Measurements from ENCODE around the gene PCDHGA12.
"Not testable (repeated sequence)": the region's sequence is repeated elsewhere in the genome, so short reads cannot be mapped to it uniquely, and the experiment has no call there.

PCDHGA12 gene

DNA sequence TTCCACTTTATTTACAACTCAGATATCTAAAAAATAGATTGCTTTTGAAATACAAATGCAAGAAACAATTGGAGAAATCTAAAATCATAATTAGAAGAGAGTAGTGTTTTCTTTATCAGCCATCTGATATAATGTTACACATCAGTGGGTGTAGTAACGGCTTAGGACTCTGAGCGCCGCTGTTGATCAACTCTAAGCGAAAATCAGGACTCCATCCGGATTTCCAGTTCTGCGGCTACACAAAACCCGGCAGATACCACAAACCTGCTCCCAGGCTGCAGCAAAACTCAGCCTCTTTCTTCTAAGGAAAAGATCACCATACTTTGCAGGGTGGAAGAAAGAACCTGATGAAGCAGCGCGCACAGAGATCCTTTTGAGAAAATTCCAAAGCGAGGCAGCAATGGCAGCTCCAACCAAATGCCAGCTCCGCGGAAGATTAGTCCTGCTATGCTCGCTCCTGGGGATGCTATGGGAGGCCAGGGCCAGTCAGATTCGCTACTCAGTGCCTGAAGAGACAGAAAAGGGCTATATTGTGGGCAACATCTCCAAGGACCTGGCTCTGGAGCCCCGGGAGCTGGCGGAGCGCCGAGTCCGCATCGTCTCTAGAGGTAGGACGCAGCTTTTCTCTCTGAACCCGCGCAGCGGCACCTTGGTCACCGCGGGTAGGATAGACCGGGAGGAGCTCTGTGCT lies 27.6 kb upstream of the PCDHGA12 start, which contains the start of gene PCDHGA9:
Gene PCDHGA9, plus strand, starts transcription at position 226 of the 691 bp plus-strand sequence. Its CDS starts 175 bp downstream, at position 401.
- TF ChIP-seq, protein P1, sequence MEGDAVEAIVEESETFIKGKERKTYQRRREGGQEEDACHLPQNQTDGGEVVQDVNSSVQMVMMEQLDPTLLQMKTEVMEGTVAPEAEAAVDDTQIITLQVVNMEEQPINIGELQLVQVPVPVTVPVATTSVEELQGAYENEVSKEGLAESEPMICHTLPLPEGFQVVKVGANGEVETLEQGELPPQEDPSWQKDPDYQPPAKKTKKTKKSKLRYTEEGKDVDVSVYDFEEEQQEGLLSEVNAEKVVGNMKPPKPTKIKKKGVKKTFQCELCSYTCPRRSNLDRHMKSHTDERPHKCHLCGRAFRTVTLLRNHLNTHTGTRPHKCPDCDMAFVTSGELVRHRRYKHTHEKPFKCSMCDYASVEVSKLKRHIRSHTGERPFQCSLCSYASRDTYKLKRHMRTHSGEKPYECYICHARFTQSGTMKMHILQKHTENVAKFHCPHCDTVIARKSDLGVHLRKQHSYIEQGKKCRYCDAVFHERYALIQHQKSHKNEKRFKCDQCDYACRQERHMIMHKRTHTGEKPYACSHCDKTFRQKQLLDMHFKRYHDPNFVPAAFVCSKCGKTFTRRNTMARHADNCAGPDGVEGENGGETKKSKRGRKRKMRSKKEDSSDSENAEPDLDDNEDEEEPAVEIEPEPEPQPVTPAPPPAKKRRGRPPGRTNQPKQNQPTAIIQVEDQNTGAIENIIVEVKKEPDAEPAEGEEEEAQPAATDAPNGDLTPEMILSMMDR (conservative IDR thresholded peaks at IDR 0.05): peak; percentile 63
- no peak within 1 kb of the TSS for H3K27ac ChIP-seq

DNA sequence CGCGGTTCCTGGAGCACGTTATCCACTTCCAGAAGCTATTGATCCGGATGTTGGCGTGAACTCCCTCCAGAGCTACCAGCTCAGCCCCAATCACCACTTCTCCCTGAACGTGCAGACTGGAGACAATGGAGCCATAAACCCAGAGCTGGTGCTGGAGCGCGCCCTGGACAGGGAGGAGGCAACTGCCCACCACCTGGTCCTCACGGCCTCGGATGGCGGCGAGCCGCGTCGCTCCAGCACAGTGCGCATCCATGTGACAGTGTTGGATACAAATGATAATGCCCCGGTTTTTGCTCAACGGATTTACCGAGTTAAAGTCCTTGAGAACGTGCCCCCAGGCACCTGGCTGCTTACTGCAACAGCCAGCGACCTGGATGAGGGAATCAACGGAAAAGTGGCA lies 26.9 kb upstream of the PCDHGA12 start:
- H3K27ac ChIP-seq: no peak overlapping the region
- TF ChIP-seq, protein P1 (conservative IDR thresholded peaks at IDR 0.05): no peak

DNA sequence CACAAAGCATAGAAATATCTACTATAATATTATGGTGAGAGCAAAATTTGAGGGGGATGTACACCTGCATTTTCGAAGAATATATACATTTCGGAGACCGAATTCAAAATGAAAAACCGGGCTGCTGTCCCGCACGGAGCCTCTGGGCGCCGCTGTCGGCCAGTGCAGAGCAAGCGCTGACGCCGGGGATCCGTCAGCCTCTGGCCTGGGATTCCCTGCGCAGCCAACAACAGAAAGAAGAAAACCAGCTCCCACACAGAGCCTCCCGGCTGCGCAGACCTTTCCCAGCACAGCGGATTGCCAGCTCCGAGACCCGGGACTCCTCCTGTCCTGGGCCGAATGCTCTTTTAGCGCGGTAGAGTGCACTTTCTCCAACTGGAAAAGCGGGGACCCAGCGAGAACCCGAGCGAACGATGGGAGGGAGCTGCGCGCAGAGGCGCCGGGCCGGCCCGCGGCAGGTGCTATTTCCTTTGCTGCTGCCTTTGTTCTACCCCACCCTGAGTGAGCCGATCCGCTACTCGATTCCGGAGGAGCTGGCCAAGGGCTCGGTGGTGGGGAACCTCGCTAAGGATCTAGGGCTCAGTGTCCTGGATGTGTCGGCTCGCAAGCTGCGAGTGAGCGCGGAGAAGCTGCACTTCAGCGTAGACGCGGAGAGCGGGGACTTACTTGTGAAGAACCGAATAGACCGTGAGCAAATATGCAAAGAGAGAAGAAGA lies 22.4 kb upstream of the PCDHGA12 start, which contains the start of gene PCDHGB6:
Gene PCDHGB6, plus strand, starts transcription at position 232 of the 716 bp plus-strand sequence. Its CDS starts 182 bp downstream, at position 414.
- not testable (repeated sequence) for H3K27ac ChIP-seq

DNA sequence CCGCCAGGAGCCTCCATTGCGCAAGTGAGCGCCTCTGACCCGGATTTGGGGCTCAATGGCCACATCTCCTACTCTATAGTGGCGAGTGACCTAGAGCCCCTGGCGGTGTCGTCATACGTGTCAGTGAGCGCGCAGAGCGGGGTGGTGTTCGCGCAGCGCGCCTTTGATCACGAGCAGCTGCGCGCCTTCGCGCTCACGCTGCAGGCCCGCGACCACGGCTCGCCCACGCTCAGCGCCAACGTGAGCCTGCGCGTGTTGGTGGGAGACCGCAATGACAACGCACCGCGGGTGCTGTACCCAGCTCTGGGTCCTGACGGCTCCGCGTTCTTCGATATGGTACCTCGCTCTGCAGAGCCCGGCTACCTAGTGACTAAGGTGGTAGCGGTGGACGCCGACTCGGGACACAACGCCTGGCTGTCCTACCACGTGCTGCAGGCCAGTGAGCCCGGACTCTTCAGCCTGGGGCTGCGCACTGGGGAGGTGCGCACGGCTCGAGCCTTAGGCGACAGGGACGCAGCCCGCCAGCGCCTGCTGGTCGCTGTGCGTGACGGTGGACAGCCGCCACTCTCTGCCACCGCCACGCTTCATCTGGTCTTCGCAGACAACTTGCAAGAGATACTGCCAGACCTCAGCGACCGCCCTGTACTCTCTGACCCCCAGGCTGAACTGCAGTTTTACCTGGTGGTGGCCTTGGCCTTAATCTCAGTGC lies 20.6 kb upstream of the PCDHGA12 start:
- H3K27ac ChIP-seq: no peak overlapping the region
- TF ChIP-seq, protein P1 (conservative IDR thresholded peaks at IDR 0.05): no peak

DNA sequence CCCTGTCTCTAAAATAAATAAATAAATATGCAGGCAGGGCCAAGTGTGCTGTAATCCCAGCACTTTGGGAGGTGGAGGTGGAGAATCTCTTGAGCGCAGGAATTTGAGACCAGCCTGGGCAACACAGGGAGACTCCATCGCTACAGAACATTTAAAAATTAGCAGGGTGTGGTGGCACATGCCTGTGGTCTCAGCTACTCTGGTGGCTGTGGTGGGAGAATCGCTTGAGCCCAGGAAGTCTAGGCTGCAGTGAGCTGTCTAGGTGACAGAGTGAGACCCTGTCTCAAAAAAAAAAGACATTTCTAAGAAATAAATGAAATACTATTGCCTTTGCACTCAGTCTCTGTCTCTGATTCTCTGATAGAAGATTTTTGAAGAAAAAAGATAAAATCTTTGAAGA lies 18.7 kb upstream of the PCDHGA12 start:
- H3K27ac ChIP-seq: no peak overlapping the region
- TF ChIP-seq, protein P1 (conservative IDR thresholded peaks at IDR 0.05): no peak

DNA sequence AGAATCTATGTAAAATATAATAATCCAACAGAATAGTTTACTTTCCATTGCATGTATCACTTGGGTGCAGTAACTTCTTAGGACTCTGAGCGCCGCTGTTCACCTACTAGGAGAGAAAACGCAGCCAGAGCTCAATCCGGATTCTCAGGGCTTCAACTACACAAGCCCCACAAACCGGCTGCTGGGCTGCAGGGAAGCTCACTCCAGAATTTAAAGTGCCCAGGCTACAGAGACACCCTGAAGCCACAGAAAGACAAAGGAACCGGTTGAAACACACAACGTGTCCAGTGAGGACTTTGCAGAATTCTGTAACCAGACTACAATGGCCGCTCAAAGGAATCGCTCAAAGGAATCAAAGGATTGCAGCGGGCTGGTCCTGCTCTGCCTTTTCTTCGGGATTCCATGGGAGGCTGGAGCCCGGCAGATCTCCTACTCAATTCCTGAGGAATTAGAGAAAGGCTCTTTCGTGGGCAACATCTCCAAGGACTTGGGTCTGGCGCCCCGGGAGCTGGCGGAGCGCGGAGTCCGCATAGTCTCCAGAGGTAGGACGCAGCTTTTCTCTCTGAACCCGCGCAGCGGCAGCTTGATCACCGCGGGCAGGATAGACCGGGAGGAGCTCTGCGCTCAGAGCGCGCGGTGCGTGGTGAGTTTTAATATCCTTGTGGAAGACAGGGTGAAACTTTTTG lies 17.3 kb upstream of the PCDHGA12 start, which contains the start of gene PCDHGA10:
Gene PCDHGA10, plus strand, starts transcription at position 134 of the 686 bp plus-strand sequence. Its CDS starts 189 bp downstream, at position 323.
- TF ChIP-seq, protein P1 (conservative IDR thresholded peaks at IDR 0.05): peak; percentile 63
- H3K27ac ChIP-seq: no peak within 1 kb of the TSS

DNA sequence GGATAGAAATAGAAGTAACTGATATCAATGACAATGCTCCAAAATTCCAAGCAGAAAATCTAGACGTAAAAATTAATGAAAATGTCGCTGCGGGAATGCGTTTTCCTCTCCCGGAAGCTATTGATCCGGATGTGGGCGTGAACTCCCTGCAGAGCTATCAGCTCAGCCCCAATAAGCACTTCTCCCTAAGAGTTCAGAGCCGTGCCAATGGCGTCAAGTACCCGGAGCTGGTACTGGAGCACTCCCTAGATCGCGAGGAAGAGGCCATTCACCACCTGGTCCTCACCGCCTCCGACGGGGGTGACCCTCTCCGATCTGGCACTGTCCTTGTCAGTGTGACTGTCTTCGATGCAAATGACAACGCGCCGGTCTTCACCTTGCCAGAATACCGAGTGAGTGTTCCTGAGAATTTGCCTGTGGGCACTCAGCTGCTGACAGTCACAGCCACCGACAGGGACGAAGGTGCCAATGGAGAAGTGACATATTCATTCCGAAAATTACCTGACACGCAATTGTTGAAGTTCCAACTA lies 16.7 kb upstream of the PCDHGA12 start:
- TF ChIP-seq, protein P1 (conservative IDR thresholded peaks at IDR 0.05): no peak
- H3K27ac ChIP-seq: no peak overlapping the region

DNA sequence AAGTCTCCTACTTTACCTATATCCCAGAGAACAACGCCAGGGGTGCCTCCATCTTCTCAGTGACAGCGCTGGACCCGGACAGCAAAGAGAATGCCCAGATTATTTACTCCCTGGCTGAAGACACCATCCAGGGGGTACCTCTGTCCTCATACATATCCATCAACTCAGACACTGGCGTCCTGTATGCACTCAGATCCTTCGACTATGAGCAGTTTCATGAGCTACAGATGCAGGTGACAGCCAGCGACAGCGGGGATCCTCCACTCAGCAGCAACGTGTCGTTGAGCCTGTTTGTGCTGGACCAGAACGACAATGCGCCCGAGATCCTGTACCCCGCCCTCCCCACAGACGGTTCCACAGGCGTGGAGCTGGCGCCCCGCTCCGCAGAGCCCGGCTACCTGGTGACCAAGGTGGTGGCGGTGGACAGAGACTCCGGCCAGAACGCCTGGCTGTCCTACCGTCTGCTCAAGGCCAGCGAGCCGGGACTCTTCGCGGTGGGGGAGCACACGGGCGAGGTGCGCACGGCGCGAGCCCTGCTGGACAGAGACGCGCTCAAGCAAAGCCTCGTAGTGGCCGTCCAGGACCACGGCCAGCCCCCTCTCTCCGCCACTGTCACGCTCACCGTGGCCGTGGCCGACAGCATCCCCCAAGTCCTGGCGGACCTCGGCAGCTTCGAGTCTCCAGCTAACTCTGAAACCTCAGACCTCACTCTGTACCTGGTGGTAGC lies 15.6 kb upstream of the PCDHGA12 start:
- H3K27ac ChIP-seq: not testable (repeated sequence)

DNA sequence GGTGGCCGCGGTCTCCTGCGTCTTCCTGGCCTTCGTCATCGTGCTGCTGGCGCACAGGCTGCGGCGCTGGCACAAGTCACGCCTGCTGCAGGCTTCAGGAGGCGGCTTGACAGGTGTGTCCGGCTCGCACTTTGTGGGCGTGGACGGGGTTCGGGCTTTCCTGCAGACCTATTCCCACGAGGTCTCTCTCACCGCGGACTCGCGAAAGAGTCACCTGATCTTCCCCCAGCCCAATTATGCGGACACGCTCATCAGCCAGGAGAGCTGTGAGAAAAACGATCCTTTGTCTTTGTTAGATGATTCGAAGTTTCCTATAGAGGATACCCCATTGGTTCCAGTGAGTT lies 15.1 kb upstream of the PCDHGA12 start:
- H3K27ac ChIP-seq: not testable (repeated sequence)

All from VCaP (cell line).